ENCODE measurements around the gene CAMTA1.

CAMTA1 gene

DNA sequence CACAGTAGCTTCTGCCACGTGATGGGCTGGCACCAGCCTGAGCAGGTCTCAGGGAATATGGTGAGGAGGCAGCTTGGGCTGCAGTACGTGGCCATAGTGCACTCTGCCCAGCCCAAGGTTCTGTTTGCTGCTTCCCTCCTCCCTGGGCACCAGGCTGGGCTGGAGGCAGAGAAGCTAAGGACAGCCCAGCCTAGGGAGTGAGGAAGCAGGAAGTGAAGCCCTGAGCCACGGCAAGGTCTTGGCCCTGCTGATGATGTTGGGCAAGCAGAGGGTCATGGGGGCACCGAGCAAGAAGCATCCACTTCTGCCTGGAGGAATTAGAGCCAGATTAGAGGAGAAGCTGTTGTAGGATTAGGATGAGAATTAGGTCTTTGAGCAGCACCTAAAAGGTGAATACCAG is 659.1 kb downstream of the CAMTA1 start:
- Mint-ChIP-seq H3K36me3 (no peaks in the 10 kb centered on the region), H3K4me1 (peaks cover 5% of the 10 kb centered on the region), H3K27ac (no peak overlapping the region), H3K4me3 (no peak overlapping the region), H3K9me3 (no peaks in the 10 kb centered on the region)
- ATAC-seq (no peak), DNase-seq (ENCODE audit: low spot score in 2 of 2) (no peak)

DNA sequence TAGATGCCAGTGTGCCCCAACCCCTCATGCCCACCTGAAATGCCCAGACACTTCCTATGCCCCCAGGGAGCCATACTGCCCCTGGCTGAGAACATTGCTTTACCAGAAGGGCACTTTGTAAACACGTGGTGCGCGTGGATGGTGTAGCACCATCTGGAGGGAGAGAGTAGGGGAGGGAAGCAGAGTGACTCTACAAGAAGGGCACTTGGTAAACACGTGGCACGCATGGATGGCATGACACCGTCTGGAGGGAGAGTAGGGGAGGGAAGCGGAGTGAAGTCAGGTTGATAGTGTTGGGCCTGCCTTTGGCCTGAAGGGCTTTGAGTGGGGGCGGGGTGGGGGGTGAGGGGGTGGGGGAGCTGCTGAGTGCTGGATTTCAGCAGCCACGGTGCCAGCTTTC is 661.8 kb downstream of the CAMTA1 start:
- H3K4me1 Mint-ChIP-seq, result peaks cover 5% of the 10 kb centered on the region
- no peaks in the 10 kb centered on the region for H3K9me3 Mint-ChIP-seq
- no peaks in the 10 kb centered on the region for H3K36me3 Mint-ChIP-seq
- H3K4me3 Mint-ChIP-seq, result no peak overlapping the region
- no peak for ATAC-seq
- DNase-seq (ENCODE audit: low spot score in 2 of 2), result no peak
- H3K27ac Mint-ChIP-seq, result no peak overlapping the region

- Mint-ChIP-seq H3K36me3 (no peaks in the 10 kb centered on the region), H3K9me3 (no peaks in the 10 kb centered on the region), H3K4me1 (peaks cover 5% of the 10 kb centered on the region), H3K4me3 (no peak overlapping the region), H3K27ac (no peak overlapping the region)
- ATAC-seq, result no peak
- no peak for DNase-seq (ENCODE audit: low spot score in 2 of 2)
These were observed 662.5 kb downstream of the CAMTA1 start for GRCh38 chr1:7447736-7448135.

GRCh38 chr1:7448986-7449385 is 663.7 kb downstream of the CAMTA1 start:
- Mint-ChIP-seq H3K9me3 (no peaks in the 10 kb centered on the region), H3K4me3 (no peak overlapping the region), H3K4me1 (peaks cover 5% of the 10 kb centered on the region), H3K27ac (no peak overlapping the region), H3K36me3 (no peaks in the 10 kb centered on the region)
- ATAC-seq, result no peak
- no peak for DNase-seq (ENCODE audit: low spot score in 2 of 2)

- Mint-ChIP-seq H3K4me1 (no peaks in the 10 kb centered on the region), H3K27ac (no peak overlapping the region), H3K4me3 (no peak overlapping the region), H3K9me3 (no peaks in the 10 kb centered on the region), H3K36me3 (no peaks in the 10 kb centered on the region)
- ATAC-seq (no peak), DNase-seq (ENCODE audit: low spot score in 2 of 2) (no peak)
These were observed 664.5 kb downstream of the CAMTA1 start for GRCh38 chr1:7449750-7450149.

- Mint-ChIP-seq H3K4me1 (no peaks in the 10 kb centered on the region), H3K4me3 (no peak overlapping the region), H3K36me3 (no peaks in the 10 kb centered on the region), H3K27ac (no peak overlapping the region), H3K9me3 (no peaks in the 10 kb centered on the region)
- ATAC-seq (no peak), DNase-seq (ENCODE audit: low spot score in 2 of 2) (no peak)
These were observed 665.6 kb downstream of the CAMTA1 start for GRCh38 chr1:7450838-7451237.

DNA sequence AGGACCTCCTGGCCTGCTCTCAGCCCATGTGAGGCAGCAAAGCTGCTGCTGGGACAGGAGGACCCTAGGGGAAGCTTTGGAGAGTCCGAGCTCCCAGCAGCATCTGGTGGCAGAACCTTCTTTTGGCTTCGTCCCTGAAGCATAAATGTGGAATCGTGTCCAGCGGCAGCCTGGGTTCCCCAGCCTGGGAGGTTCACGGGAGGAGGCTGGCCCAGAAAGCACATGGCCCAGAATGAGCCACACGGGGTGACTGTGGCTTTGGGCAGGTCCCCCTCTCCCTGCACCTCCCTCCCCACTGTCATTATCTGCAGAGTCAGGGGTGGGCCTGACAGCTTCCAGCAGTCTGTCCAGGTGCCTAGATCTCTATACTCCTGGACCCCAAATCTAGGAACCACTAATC is 667.8 kb downstream of the CAMTA1 start:
- Mint-ChIP-seq H3K27ac (no peak overlapping the region), H3K4me1 (no peaks in the 10 kb centered on the region), H3K4me3 (no peak overlapping the region), H3K9me3 (no peaks in the 10 kb centered on the region), H3K36me3 (no peaks in the 10 kb centered on the region)
- DNase-seq (ENCODE audit: low spot score in 2 of 2) (no peak), ATAC-seq (no peak)

- H3K27ac Mint-ChIP-seq, result no peak overlapping the region
- DNase-seq (ENCODE audit: low spot score in 2 of 2) (no peak), ATAC-seq (no peak)
- no peaks in the 10 kb centered on the region for H3K36me3 Mint-ChIP-seq
- no peaks in the 10 kb centered on the region for H3K9me3 Mint-ChIP-seq
- no peak overlapping the region for H3K4me3 Mint-ChIP-seq
- no peaks in the 10 kb centered on the region for H3K4me1 Mint-ChIP-seq
These were observed 669.0 kb downstream of the CAMTA1 start for GRCh38 chr1:7454052-7454815.

DNA sequence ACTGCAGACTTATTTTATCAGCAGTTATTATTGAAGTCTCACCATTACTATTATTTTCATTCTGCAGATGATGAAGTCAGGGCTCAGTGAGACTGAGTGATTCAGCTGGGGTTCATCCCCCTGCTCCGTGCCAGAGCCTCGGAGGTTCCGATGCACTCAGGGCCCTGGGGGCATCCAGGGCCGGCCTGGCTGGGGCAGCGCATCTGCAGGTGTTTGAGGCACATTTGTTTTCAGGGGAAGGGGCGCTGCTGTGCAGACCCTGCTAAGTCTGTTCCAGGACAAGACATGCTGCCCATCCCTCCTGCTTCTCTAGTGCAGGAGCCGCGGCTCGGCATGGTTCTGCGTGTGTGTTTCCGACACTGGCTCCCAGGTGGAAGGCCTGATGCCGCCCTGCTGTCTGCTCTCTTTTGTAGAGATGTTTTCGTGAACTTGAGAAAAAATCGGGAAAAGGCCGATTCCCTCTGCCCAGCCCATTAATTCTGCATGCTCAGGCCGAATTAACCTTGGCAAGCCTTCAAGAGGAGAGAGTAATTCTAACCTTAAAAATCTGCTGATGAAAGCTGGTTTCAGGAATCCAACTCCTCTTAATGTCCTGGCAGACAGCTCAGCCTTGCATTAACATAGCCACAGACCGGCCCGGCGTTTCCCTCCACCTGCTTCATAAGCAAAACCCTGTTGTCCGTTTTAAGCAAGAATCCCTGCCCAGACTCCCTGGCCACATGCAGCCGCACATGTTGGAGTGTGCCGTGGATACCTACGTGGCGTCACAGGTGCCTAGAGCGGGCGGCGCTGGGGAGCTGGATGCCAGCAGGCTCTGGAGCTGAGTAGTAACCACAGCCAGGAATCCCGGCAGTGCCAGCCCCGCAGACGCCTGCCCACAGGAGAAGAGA is 669.9 kb downstream of the CAMTA1 start:
- H3K4me1 Mint-ChIP-seq, result no peaks in the 10 kb centered on the region
- no peaks in the 10 kb centered on the region for H3K9me3 Mint-ChIP-seq
- ATAC-seq (no peak), DNase-seq (ENCODE audit: low spot score in 2 of 2) (no peak)
- no peak overlapping the region for H3K4me3 Mint-ChIP-seq
- H3K27ac Mint-ChIP-seq, result no peak overlapping the region
- no peaks in the 10 kb centered on the region for H3K36me3 Mint-ChIP-seq

DNA sequence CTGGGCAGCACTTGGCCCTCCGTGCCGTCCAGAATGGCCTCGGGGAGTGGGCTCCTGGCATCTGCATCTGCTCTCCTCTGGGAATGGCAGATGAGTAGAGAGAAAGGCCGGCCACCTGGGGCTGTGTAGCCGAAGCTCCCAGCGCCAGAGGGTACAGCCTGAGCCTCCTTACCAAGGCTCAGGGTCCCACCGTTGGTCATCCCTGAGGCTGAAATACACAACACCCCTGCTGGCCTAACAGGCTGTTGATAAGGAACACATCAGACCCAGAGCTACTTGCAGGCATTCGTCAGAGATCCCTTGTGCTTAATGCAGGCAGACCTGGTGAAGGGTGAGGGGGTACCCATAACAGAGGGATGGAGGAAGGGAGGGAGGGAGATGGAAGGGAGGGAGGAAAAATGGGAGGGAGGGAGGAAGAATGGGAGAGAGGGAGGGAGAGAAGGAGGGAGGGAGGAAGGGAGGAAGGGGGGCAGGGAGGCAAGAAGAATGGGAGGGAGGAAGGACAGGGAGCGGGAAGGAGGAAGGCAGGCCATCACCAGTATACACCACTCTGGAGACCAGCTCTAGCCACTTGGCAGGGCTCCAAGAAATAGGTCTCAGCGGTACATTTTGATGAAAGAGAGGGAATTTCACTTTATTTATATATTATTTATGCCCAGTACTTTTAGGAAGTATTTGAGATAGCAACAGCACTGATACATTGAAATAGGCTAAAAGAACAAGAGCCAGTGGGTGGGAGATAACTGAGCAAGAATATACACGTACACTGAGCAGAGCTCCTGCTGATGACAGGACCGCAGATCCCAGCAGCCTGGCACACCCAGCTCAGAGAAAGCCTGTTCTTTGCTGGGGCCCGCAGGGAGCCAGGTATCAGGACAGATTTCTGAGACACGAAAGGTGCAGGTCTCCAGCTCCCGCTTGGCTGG is 670.8 kb downstream of the CAMTA1 start:
- H3K4me3 Mint-ChIP-seq, result no peak overlapping the region
- ATAC-seq (no peak), DNase-seq (ENCODE audit: low spot score in 2 of 2) (no peak)
- no peaks in the 10 kb centered on the region for H3K9me3 Mint-ChIP-seq
- H3K27ac Mint-ChIP-seq, result no peak overlapping the region
- no peaks in the 10 kb centered on the region for H3K36me3 Mint-ChIP-seq
- H3K4me1 Mint-ChIP-seq, result no peaks in the 10 kb centered on the region

DNA sequence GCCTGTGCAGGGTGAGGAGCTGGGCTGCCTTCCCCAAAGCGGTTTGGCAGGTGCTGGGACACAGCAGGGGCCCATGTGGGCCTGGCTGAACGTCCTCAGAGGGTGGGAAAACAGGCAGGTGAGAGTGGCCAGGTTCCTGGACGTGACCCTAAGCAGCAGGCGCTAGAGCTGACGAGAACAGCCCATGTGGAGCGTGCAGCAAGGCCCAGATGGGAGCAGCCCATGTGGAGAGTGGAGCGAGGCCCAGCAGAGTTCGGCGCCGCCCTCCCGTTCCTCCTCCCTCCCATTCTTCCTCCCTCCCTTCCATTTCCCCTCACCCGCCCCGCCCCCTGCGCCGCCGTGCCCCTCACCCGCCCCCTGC is 671.4 kb downstream of the CAMTA1 start:
- DNase-seq (ENCODE audit: low spot score in 2 of 2) (no peak), ATAC-seq (no peak)
- no peaks in the 10 kb centered on the region for H3K36me3 Mint-ChIP-seq
- no peak overlapping the region for H3K27ac Mint-ChIP-seq
- no peak overlapping the region for H3K4me3 Mint-ChIP-seq
- no peaks in the 10 kb centered on the region for H3K4me1 Mint-ChIP-seq
- H3K9me3 Mint-ChIP-seq, result no peaks in the 10 kb centered on the region

DNA sequence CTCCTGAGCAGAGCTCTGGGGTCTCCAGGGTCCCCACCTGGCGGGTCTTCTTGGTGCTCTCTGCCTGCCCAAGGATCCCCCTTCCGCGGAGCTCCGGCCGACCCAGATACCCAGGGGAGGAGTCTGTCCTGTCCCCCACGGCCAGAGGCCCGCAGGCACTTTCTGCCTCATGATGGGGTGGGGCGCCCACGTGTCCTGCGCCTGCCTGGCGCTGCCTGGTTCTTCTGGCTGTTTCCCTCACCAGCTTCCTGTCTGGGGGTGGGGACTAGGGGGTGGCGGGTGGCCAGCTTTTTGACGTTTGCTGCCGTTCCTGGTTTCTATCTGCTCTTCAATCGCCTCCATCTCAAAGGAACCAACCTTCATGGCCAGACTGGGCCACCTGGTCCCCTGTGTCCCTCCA is 672.6 kb downstream of the CAMTA1 start:
- no peak overlapping the region for H3K4me3 Mint-ChIP-seq
- H3K9me3 Mint-ChIP-seq, result no peaks in the 10 kb centered on the region
- no peak for ATAC-seq
- H3K27ac Mint-ChIP-seq, result no peak overlapping the region
- no peaks in the 10 kb centered on the region for H3K4me1 Mint-ChIP-seq
- DNase-seq (ENCODE audit: low spot score in 2 of 2), result no peak
- H3K36me3 Mint-ChIP-seq, result no peaks in the 10 kb centered on the region

- no peaks in the 10 kb centered on the region for H3K4me1 Mint-ChIP-seq
- H3K27ac Mint-ChIP-seq, result no peak overlapping the region
- DNase-seq (ENCODE audit: low spot score in 2 of 2) (no peak), ATAC-seq (no peak)
- no peaks in the 10 kb centered on the region for H3K36me3 Mint-ChIP-seq
- H3K9me3 Mint-ChIP-seq, result no peaks in the 10 kb centered on the region
- H3K4me3 Mint-ChIP-seq, result no peak overlapping the region
These were observed 673.7 kb downstream of the CAMTA1 start for GRCh38 chr1:7458946-7459345.

- H3K4me1 Mint-ChIP-seq, result no peaks in the 10 kb centered on the region
- H3K4me3 Mint-ChIP-seq, result no peak overlapping the region
- H3K9me3 Mint-ChIP-seq, result no peaks in the 10 kb centered on the region
- H3K27ac Mint-ChIP-seq, result no peak overlapping the region
- no peaks in the 10 kb centered on the region for H3K36me3 Mint-ChIP-seq
- ATAC-seq (no peak), DNase-seq (ENCODE audit: low spot score in 2 of 2) (no peak)
These were observed 674.7 kb downstream of the CAMTA1 start for GRCh38 chr1:7459914-7460313.

GRCh38 chr1:7460807-7461206 is 675.6 kb downstream of the CAMTA1 start:
- no peaks in the 10 kb centered on the region for H3K4me1 Mint-ChIP-seq
- no peak overlapping the region for H3K4me3 Mint-ChIP-seq

More at GRCh38 chr1:7460807-7461206, 675.6 kb downstream of the CAMTA1 start:
- Mint-ChIP-seq H3K9me3 (no peaks in the 10 kb centered on the region), H3K27ac (no peak overlapping the region), H3K36me3 (no peaks in the 10 kb centered on the region)
- DNase-seq (ENCODE audit: low spot score in 2 of 2) (no peak), ATAC-seq (no peak)
